ENCODE measurements around the gene TXLNB.

DNA sequence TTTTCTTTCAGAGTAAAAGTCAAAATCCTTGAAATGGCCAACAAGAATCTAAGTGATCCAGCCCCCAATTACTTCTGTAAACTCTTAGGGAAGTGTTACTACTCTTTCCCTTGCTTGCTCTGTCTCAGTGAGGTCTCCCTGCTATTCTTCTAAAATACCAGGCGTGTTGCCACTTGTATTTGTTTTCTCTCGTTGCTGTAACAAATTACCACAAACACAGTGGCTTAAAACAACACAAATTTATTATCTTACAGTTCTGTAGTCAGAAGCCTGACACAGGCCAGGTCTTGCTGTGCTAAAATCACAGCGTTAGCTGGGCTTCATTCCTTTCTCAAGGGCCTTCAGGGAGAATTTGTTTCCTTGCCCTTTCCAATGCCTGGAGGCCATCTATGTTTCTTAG is 97.1 kb downstream of the TXLNB start:
- TF ChIP-seq, protein P1, sequence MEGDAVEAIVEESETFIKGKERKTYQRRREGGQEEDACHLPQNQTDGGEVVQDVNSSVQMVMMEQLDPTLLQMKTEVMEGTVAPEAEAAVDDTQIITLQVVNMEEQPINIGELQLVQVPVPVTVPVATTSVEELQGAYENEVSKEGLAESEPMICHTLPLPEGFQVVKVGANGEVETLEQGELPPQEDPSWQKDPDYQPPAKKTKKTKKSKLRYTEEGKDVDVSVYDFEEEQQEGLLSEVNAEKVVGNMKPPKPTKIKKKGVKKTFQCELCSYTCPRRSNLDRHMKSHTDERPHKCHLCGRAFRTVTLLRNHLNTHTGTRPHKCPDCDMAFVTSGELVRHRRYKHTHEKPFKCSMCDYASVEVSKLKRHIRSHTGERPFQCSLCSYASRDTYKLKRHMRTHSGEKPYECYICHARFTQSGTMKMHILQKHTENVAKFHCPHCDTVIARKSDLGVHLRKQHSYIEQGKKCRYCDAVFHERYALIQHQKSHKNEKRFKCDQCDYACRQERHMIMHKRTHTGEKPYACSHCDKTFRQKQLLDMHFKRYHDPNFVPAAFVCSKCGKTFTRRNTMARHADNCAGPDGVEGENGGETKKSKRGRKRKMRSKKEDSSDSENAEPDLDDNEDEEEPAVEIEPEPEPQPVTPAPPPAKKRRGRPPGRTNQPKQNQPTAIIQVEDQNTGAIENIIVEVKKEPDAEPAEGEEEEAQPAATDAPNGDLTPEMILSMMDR (conservative IDR thresholded peaks at IDR 0.05; ENCODE audit: low read depth, low read length), result no peak
- TF ChIP-seq EZH2 (IDR thresholded peaks at IDR 0.05; ENCODE audit: borderline replicate concordance, low read depth, low read length, poor library complexity, severe bottlenecking), result no peak

Measured in A673 (cell line).